ENCODE data around the gene ARL13A.

GRCh38 chrX:100928660-100929613, 40.6 kb upstream of the ARL13A start, which contains the start of gene XKRX:
- TF ChIP-seq ZNF8 (CRISPR knock-in tag; IDR thresholded peaks at IDR 0.05) (no peak), RARB (CRISPR knock-in tag; IDR thresholded peaks at IDR 0.05) (no peak), PATZ1 (CRISPR knock-in tag; IDR thresholded peaks at IDR 0.05; ENCODE audit: borderline replicate concordance) (no peak), PPARA (CRISPR knock-in tag; IDR thresholded peaks at IDR 0.05; ENCODE audit: borderline replicate concordance) (no peak), CSDC2 (CRISPR knock-in tag; IDR thresholded peaks at IDR 0.05) (no peak), ZNF565 (CRISPR knock-in tag; conservative IDR thresholded peaks at IDR 0.05; ENCODE audit: low read depth) (no peak), TCF4 (CRISPR knock-in tag; IDR thresholded peaks at IDR 0.05; ENCODE audit: borderline replicate concordance) (no peak), GLIS3 (CRISPR knock-in tag; IDR thresholded peaks at IDR 0.05) (no peak), ZFP30 (CRISPR knock-in tag; IDR thresholded peaks at IDR 0.05) (no peak)
- TF ChIP-seq, protein P1, sequence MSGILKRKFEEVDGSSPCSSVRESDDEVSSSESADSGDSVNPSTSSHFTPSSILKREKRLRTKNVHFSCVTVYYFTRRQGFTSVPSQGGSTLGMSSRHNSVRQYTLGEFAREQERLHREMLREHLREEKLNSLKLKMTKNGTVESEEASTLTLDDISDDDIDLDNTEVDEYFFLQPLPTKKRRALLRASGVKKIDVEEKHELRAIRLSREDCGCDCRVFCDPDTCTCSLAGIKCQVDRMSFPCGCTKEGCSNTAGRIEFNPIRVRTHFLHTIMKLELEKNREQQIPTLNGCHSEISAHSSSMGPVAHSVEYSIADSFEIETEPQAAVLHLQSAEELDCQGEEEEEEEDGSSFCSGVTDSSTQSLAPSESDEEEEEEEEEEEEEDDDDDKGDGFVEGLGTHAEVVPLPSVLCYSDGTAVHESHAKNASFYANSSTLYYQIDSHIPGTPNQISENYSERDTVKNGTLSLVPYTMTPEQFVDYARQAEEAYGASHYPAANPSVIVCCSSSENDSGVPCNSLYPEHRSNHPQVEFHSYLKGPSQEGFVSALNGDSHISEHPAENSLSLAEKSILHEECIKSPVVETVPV (CRISPR knock-in tag; IDR thresholded peaks at IDR 0.05) = no peak
- TF ChIP-seq, protein P2, sequence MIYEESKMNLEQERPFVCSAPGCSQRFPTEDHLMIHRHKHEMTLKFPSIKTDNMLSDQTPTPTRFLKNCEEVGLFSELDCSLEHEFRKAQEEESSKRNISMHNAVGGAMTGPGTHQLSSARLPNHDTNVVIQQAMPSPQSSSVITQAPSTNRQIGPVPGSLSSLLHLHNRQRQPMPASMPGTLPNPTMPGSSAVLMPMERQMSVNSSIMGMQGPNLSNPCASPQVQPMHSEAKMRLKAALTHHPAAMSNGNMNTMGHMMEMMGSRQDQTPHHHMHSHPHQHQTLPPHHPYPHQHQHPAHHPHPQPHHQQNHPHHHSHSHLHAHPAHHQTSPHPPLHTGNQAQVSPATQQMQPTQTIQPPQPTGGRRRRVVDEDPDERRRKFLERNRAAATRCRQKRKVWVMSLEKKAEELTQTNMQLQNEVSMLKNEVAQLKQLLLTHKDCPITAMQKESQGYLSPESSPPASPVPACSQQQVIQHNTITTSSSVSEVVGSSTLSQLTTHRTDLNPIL (CRISPR knock-in tag; IDR thresholded peaks at IDR 0.05; ENCODE audit: low read depth) = no peak
